Rectal smooth muscle tissue (tissue), 1 donor: ENCODE measurements around the gene TIGD6.
A peak's percentile ranks its signal among the peaks of the same experiment; 100 is the strongest.

Source experiments
- H3K27ac ChIP-seq: one replicate; pipeline ENCODE4 v1.7.0; 2013; ENCODE audit warnings: low read depth, low read length, inconsistent platforms
- H3K27me3 ChIP-seq: one replicate; pipeline ENCODE4 v1.7.0; 2013; ENCODE audit warnings: low read length; ENCODE audit not compliant: control insufficient read depth, insufficient read depth
- H3K36me3 ChIP-seq: one replicate; pipeline ENCODE4 v1.7.0; 2013; ENCODE audit warnings: low read length; ENCODE audit not compliant: control insufficient read depth, insufficient read depth
- H3K4me1 ChIP-seq: one replicate; pipeline ENCODE4 v1.7.0; 2013; ENCODE audit warnings: low read length; ENCODE audit not compliant: control insufficient read depth, insufficient read depth
- H3K4me3 ChIP-seq: one replicate; pipeline ENCODE4 v1.7.0; 2013; ENCODE audit warnings: low read length
- H3K9ac ChIP-seq: one replicate; pipeline ENCODE4 v1.7.0; 2013; ENCODE audit warnings: low read length

The TIGD6 gene

DNA sequence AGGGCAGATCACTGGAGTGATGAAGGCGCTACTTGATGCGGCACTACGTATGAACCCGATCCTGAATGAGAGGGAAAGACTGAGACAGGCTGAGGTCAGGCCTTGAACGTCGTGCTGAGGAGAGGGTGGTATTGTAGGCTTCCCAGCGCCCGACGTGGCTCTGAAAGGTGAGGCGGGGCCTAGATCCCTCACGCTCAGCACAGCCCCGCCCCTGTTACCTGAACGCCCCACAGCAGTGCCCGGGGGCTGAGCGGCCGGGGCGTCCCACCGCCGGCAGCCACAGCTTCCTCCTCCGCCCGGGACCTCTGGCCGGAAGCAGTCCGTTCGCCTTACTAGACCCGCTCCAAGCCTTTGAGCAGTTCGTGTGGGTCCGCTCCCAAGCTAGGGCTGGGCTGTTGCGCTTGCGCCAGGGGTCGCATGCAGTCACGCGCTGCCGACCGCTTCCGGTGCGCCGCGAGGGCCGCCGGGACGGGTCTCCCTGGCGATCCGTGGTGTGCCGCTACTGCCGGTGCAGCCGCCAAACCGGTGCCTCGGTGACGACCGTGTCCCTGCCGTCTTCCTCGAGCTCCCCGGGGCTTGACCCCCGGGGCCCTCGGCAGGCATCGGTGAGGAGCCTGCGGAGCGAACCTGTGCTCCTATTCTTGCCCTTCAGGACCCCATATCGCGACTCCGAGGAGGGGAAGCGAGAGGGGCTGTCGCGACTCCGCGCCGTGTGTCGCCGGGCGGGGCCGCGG, at the start of gene TIGD6, which contains the start of gene HMGXB3:
TSS of gene TIGD6 (minus strand) at position 399 of the 734 bp plus-strand sequence. CDS start 4,306 bp downstream, outside the sequence.
TSS of gene HMGXB3 (plus strand) at position 484 of the 734 bp plus-strand sequence. CDS start 4,114 bp downstream, outside the sequence.
- peak within 1 kb of the TSS; percentile 94 for H3K9ac ChIP-seq
- H3K4me3 ChIP-seq: peak within 1 kb of the TSS; percentile 73
- peaks cover 20% of the 10 kb centered on the region for H3K4me1 ChIP-seq
- H3K27me3 ChIP-seq: no peaks in the 10 kb centered on the region
- H3K36me3 ChIP-seq: no peaks in the 10 kb centered on the region
- peak within 1 kb of the TSS; percentile 94 for H3K27ac ChIP-seq

DNA sequence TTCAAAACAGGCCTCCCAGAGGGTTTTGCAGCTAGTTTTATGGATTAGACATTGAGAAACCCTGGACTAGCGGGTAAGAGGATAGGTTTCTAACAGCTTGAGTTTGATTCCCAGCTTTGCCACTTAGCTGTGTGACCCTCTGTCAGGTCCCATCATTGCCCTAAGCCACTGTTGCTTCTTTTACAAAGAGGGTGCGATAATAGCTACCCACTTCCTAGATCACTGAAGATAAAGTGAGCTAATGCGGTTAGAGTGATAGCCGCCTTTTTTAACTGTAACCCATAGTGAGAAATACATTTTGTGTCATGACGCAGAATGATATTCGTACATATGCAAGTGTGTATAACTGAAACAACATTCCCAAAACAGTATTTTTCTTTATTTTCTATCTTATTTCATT, 45.6 kb upstream of the TIGD6 start:
- no peaks in the 10 kb centered on the region for H3K27me3 ChIP-seq
- H3K4me1 ChIP-seq: no peaks in the 10 kb centered on the region
- no peak overlapping the region for H3K4me3 ChIP-seq
- peaks cover 50% of the 10 kb centered on the region for H3K36me3 ChIP-seq
- H3K27ac ChIP-seq: no peak overlapping the region
- no peak overlapping the region for H3K9ac ChIP-seq

DNA sequence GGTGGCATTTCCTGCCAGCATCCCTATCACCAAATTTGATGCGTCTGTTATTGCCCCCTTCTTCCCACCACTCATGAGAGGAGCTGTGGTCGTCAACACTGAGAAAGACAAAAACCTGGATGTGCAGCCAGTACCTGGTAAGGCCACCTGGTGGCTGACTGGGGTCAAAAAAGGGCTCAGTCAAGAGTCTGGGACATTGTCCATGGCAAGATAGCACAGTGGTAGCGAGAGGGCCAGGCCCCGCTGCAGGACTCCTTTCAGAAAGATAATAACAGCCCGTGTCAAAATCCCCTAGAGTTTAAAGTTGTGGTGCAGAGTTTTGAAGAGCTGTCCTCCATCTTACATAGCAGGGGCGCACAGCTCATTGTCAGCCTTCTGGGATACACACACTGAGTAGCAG, 45.1 kb upstream of the TIGD6 start:
- Histone ChIP-seq H3K9ac (no peak overlapping the region), H3K4me3 (no peak overlapping the region), H3K36me3 (peaks cover 53% of the 10 kb centered on the region), H3K4me1 (no peaks in the 10 kb centered on the region), H3K27ac (no peak overlapping the region), H3K27me3 (no peaks in the 10 kb centered on the region)

DNA sequence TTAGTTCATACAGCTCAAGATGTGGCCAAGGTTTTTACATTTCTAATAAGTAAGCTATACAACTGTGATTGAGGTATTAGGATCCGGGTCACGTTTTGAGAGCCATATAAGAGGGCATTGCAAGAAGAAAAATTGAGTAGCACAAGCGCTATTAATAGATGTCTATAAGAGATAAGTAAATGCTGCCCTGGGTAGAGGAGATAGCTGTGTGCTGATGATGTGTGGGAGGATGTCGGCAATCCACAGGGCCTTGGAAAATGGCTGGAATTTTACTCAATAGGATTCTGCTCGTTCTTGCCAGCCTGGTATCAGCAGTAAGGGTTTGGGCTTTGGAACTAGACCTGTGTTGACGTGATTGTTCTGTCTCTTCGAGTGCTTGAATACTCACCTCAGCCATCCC, 44.3 kb upstream of the TIGD6 start:
- Histone ChIP-seq H3K27ac (no peak overlapping the region), H3K4me3 (no peak overlapping the region), H3K36me3 (peaks cover 48% of the 10 kb centered on the region), H3K4me1 (no peaks in the 10 kb centered on the region), H3K9ac (no peak overlapping the region), H3K27me3 (no peaks in the 10 kb centered on the region)

DNA sequence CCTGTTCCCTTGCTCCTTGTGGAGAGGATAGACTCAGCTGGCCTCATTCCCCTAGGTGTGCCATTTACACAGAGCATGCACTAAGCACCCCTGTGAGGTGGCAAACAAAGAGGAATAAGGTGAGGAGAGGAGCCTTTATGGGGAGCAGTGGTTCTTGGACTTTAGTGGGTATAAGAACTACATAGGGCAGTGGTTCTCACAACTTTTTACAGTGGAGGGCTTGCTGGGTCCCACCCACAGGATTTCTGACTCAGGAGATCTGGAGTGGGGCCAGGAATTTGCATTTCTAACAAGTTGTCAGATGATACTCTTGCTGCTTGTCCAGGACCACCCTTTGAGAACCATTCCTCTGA, 43.9 kb upstream of the TIGD6 start:
- Histone ChIP-seq H3K9ac (no peak overlapping the region), H3K4me3 (no peak overlapping the region), H3K27ac (no peak overlapping the region), H3K36me3 (peaks cover 44% of the 10 kb centered on the region), H3K27me3 (no peaks in the 10 kb centered on the region), H3K4me1 (no peaks in the 10 kb centered on the region)

DNA sequence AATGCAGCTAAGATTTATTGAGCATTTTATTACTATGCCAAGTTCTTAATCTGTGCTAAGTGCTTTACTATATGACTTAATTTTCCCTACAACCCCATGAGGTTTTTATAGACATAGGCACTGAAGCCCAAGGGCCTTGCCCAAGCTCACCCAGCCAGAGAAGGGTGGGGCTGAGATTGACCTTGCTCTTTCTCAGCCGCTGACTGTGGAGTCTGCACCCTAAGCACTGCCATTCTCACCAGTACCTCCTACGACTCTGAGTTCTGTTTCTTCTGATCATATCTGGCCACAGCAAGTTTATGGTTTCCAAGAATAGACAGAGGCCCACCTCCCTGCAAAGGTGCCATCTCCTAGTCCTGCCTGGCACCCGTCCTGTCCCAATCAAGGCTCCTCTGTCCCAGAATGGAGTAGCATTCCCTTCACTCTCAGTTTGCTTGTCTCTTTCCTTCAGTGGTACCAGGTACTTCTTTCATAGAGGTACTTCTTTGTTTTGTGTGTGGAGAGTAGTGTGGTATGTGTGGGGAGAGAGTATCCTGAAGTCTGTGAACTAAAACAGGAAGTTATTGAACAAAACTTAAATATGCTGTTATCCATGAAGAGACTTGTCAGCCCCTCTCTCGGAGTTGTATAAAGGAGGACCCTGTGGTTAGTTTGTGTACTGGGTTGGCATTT, 43.3 kb upstream of the TIGD6 start:
- H3K27ac ChIP-seq: no peak overlapping the region
- H3K9ac ChIP-seq: no peak overlapping the region
- no peaks in the 10 kb centered on the region for H3K27me3 ChIP-seq
- no peaks in the 10 kb centered on the region for H3K4me1 ChIP-seq
- H3K4me3 ChIP-seq: no peak overlapping the region
- H3K36me3 ChIP-seq: peaks cover 38% of the 10 kb centered on the region

DNA sequence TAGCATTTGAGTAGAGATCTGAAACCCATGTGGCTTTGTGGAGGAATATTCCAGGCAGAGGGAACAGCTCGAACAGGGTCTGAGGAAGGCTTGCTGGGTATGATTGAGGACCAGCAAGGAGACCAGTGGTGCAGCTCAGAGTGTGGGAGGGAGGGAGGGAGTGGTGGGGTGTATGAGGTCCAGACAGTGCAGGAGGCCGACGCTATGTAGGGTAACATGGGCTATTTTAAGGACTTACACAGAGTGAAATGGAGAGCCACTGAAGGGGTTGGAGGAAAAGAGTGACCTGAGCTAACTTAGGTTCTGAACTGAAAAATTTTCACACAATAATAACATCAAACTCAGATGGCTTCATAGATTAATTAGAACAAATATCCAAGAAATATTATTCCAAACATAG, 42.0 kb upstream of the TIGD6 start:
- H3K27ac ChIP-seq: no peak overlapping the region
- no peaks in the 10 kb centered on the region for H3K4me1 ChIP-seq
- H3K9ac ChIP-seq: no peak overlapping the region
- H3K36me3 ChIP-seq: peaks cover 32% of the 10 kb centered on the region
- no peaks in the 10 kb centered on the region for H3K27me3 ChIP-seq
- no peak overlapping the region for H3K4me3 ChIP-seq

DNA sequence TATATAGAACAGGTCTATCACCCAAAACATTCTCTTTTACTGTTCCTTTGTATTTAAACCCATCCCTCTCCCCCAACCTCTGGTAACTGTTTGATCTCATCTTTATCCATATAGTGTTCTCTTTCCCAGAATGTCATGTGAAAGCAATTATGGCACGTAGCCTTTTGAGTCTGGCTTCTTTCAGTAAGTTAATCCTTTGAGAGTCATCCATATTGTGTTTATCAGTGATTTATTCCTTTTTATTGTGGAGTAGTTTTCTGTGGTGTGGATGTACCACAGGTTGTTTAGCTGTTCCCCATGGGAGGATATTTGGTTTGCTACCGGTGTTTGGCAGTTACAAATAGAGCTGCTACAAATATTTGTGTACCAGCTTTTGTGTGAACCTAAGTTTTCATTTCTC, 38.1 kb upstream of the TIGD6 start:
- Histone ChIP-seq H3K4me3 (no peak overlapping the region), H3K27ac (no peak overlapping the region), H3K27me3 (no peaks in the 10 kb centered on the region), H3K9ac (no peak overlapping the region), H3K4me1 (no peaks in the 10 kb centered on the region), H3K36me3 (peaks cover 40% of the 10 kb centered on the region)

DNA sequence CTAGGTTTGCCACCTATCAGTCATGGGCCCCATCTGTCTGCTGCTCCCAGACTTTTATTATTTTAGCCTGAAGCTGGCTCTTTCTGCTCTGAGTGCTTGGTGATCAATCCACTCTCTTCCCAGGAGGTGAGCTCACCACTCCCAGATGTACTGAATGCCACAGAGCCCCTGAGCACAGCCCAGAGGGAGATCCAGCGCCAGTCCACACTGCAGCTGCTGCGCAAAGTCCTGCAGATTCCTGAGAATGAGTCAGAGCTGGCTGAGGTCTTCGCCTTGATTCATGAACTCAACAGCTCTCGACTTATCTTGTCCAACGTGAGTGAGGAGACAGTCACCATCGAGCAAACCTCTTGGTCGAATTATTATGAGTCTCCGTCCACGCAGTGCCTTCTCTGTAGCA, 36.1 kb upstream of the TIGD6 start:
- no peaks in the 10 kb centered on the region for H3K4me1 ChIP-seq
- no peak overlapping the region for H3K4me3 ChIP-seq
- H3K9ac ChIP-seq: no peak overlapping the region
- no peaks in the 10 kb centered on the region for H3K27me3 ChIP-seq
- no peak overlapping the region for H3K27ac ChIP-seq
- H3K36me3 ChIP-seq: peaks cover 46% of the 10 kb centered on the region

DNA sequence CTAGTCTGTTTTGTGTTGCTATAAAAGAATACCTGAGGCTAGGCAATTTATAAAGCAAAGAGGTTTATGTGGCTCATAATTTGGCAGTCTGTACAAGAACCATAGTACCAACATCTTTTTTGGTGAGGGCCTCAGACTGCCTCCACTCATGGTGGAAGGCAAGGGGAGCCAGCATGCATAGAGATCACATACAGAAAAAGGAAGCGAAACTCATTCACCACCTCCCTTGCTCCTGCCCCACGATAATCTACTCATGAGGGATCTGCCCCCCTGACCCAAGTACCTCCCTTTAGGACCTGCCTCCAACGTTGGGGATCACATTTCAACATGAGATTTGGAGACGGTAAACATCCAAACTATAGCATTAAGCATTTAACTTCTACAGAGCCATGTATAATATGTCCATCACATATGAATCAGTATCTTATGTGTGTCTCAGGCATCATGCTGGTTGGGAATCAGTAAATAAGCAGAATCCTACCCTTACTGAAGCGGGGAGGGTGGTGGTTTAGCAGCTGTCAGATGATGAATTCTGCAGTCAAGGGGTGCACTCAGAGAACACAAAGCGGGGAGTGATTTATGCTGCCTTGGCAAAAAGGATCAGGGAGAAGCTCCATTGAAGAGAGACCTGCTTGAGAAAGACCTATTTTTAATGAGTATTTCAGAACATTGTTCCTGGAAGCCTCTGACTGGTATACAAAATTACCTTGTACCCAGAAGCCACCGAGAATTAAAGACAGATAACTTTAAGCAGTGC, 34.9 kb upstream of the TIGD6 start:
- Histone ChIP-seq H3K9ac (no peak overlapping the region), H3K27ac (no peak overlapping the region), H3K4me3 (no peak overlapping the region), H3K27me3 (no peaks in the 10 kb centered on the region), H3K4me1 (no peaks in the 10 kb centered on the region), H3K36me3 (peaks cover 40% of the 10 kb centered on the region)

DNA sequence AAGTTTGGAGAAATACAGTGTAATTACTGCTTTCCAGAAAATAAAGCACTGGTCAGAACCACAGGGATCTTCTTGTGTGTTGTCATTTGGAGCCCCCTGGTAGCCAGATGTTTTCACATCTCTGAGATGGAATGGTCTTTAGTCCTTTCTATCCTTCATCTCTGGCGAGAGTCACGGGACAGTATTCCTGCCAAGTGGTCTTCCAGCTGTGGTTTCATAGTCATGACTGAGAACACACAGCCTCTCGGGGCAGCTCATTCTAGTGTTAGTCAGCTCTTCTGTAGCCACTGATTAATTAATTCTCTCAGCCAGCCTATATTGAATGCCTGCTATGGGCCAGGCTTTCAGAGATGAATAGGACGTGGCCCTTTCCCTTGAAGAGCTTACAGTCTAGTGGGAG, 34.2 kb upstream of the TIGD6 start:
- no peak overlapping the region for H3K4me3 ChIP-seq
- no peaks in the 10 kb centered on the region for H3K4me1 ChIP-seq
- no peak overlapping the region for H3K9ac ChIP-seq
- no peaks in the 10 kb centered on the region for H3K27me3 ChIP-seq
- H3K27ac ChIP-seq: no peak overlapping the region
- H3K36me3 ChIP-seq: peaks cover 41% of the 10 kb centered on the region

DNA sequence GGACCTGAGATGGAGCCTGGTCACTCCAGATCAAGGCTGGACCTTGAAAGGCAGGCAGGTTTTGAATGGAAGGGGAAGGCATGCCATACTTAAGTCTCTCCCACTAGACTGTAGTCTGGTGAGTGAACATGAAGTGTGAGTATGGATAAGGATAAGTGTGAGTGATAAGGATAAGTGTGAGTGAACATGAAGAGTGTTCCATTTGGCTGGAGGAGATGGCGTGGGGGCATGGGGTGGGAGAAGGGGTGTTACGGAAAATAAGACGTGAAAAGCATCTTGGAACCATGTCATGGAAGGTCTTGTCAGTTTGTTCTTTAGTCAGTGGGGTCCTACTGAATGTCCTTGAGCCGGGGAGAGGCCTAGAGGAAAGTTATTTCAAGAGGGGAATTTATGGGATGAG, 32.9 kb upstream of the TIGD6 start:
- Histone ChIP-seq H3K9ac (no peak overlapping the region), H3K27me3 (no peaks in the 10 kb centered on the region), H3K36me3 (peaks cover 44% of the 10 kb centered on the region), H3K4me3 (no peak overlapping the region), H3K4me1 (no peaks in the 10 kb centered on the region), H3K27ac (no peak overlapping the region)
